SK-N-SH treated with all-trans-retinoic acid at 6 μM for 48 hours (cell line): ENCODE data around the gene CSH1.

Experiments used
- ARNTL ChIP-seq: fragments of 450-650 bp; formaldehyde crosslinking; IDR thresholded peaks from 2 replicates; pipeline ENCODE4 v1.5.0; 2020; ENCODE audit warnings: low read depth, mild to moderate bottlenecking, moderate library complexity, borderline replicate concordance
- BACH2 ChIP-seq: fragments of 250-450 bp; sonication (Bioruptor Pico); IDR thresholded peaks from 2 replicates; pipeline ENCODE4 v1.9.0; 2021; ENCODE audit warnings: mild to moderate bottlenecking, borderline replicate concordance
- ISL1 ChIP-seq: fragments of 250-450 bp; sonication (Bioruptor Pico); IDR thresholded peaks from 2 replicates; pipeline ENCODE4 v2.1.2; 2022; ENCODE audit warnings: mild to moderate bottlenecking, moderate library complexity
- PATZ1 ChIP-seq: fragments of 250-450 bp; sonication (Bioruptor Pico); IDR thresholded peaks from 2 replicates; pipeline ENCODE4 v1.8.0; 2020; ENCODE audit warnings: mild to moderate bottlenecking, moderate library complexity, borderline replicate concordance
- ZC3H10 ChIP-seq: fragments of 250-450 bp; sonication (Bioruptor Pico); IDR thresholded peaks from 2 replicates; pipeline ENCODE4 v1.5.1; 2021; ENCODE audit warnings: mild to moderate bottlenecking, moderate library complexity
- ZFP30 ChIP-seq: fragments of 450-650 bp; formaldehyde crosslinking; IDR thresholded peaks from 2 replicates; pipeline ENCODE4 v1.5.0; 2022; ENCODE audit warnings: mild to moderate bottlenecking, moderate library complexity
- TF ChIP-seq, protein P1 (sequence below): fragments of 250-450 bp; sonication (Bioruptor Pico); IDR thresholded peaks from 2 replicates; pipeline ENCODE4 v1.5.0; 2020; ENCODE audit warnings: mild to moderate bottlenecking, moderate library complexity
- TF ChIP-seq, protein P2 (sequence below): fragments of 250-450 bp; sonication (Bioruptor Pico); IDR thresholded peaks from 2 replicates; pipeline ENCODE4 v1.5.1; 2020; ENCODE audit warnings: low read depth, mild to moderate bottlenecking, moderate library complexity

- no peak for TF ChIP-seq PATZ1 (CRISPR knock-in tag)
- no peak for TF ChIP-seq BACH2 (CRISPR knock-in tag)
- TF ChIP-seq ZFP30 (CRISPR knock-in tag): no peak
- TF ChIP-seq, protein P1, sequence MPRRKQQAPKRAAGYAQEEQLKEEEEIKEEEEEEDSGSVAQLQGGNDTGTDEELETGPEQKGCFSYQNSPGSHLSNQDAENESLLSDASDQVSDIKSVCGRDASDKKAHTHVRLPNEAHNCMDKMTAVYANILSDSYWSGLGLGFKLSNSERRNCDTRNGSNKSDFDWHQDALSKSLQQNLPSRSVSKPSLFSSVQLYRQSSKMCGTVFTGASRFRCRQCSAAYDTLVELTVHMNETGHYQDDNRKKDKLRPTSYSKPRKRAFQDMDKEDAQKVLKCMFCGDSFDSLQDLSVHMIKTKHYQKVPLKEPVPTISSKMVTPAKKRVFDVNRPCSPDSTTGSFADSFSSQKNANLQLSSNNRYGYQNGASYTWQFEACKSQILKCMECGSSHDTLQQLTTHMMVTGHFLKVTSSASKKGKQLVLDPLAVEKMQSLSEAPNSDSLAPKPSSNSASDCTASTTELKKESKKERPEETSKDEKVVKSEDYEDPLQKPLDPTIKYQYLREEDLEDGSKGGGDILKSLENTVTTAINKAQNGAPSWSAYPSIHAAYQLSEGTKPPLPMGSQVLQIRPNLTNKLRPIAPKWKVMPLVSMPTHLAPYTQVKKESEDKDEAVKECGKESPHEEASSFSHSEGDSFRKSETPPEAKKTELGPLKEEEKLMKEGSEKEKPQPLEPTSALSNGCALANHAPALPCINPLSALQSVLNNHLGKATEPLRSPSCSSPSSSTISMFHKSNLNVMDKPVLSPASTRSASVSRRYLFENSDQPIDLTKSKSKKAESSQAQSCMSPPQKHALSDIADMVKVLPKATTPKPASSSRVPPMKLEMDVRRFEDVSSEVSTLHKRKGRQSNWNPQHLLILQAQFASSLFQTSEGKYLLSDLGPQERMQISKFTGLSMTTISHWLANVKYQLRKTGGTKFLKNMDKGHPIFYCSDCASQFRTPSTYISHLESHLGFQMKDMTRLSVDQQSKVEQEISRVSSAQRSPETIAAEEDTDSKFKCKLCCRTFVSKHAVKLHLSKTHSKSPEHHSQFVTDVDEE: no peak
- TF ChIP-seq ARNTL (CRISPR knock-in tag): no peak
- no peak for TF ChIP-seq ZC3H10 (CRISPR knock-in tag)
- TF ChIP-seq, protein P2, sequence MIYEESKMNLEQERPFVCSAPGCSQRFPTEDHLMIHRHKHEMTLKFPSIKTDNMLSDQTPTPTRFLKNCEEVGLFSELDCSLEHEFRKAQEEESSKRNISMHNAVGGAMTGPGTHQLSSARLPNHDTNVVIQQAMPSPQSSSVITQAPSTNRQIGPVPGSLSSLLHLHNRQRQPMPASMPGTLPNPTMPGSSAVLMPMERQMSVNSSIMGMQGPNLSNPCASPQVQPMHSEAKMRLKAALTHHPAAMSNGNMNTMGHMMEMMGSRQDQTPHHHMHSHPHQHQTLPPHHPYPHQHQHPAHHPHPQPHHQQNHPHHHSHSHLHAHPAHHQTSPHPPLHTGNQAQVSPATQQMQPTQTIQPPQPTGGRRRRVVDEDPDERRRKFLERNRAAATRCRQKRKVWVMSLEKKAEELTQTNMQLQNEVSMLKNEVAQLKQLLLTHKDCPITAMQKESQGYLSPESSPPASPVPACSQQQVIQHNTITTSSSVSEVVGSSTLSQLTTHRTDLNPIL (CRISPR knock-in tag): no peak
- TF ChIP-seq ISL1 (CRISPR knock-in tag): no peak
Measured at GRCh38 chr17:63943745-63944144, 47.4 kb upstream of the CSH1 start.
